Colon (tissue), 2 donors: ENCODE data around the gene B3GNT7.
"Not testable (repeated sequence)": the region's sequence is repeated elsewhere in the genome, so short reads cannot be mapped to it uniquely, and the experiment has no call there.

Source experiments
- FAIRE-seq: peaks from 2 replicates; lab custom pipeline; 2012; peaks lifted over from hg19 to GRCh38; lab: Jason Lieb, UNC
- donor health status: control.
- donor health status: control.

The B3GNT7 gene

DNA sequence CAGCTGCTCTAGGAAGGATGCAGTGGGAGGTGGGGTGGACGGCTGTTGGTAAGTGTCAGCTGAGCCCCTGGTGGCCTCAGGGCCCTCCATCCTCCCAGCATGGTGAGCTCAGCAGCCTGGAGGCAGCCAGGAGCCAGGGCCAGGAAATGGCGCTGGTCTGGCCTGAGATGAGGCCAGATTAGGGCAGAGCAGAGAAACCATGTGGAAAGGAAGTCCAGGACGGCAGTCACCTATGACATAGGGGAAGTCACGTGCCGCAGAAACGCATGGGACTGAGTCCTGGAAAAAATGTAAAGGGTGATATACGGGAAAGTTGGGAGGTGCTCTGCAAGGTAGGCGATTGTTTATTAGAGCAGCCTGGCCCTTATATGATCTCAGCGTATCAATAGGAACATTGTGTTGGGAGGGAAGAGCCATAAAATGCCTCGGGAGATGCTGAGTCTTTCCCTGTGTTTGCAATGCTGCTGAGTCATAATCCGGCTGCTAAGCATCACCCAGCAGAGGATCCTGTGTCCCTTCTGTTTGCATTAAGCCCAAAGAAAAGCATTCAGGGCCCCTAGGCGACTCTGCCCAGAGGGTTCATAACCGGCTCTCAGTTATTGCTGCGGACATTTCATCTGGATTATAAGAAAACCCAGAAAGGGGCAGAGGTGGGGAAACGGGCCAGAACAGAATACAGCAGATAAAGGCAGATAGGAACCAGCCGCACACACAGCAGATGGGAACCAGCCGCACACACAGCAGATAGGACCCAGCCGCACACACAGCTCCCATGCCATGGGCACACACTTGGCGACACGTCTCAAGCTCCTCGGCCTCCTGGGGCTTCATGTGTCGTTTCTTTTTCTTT is 30.3 kb upstream of the B3GNT7 start:
- no peak for FAIRE-seq

GRCh38 chr2:231367178-231367577 is 28.3 kb upstream of the B3GNT7 start:
- FAIRE-seq, result no peak

DNA sequence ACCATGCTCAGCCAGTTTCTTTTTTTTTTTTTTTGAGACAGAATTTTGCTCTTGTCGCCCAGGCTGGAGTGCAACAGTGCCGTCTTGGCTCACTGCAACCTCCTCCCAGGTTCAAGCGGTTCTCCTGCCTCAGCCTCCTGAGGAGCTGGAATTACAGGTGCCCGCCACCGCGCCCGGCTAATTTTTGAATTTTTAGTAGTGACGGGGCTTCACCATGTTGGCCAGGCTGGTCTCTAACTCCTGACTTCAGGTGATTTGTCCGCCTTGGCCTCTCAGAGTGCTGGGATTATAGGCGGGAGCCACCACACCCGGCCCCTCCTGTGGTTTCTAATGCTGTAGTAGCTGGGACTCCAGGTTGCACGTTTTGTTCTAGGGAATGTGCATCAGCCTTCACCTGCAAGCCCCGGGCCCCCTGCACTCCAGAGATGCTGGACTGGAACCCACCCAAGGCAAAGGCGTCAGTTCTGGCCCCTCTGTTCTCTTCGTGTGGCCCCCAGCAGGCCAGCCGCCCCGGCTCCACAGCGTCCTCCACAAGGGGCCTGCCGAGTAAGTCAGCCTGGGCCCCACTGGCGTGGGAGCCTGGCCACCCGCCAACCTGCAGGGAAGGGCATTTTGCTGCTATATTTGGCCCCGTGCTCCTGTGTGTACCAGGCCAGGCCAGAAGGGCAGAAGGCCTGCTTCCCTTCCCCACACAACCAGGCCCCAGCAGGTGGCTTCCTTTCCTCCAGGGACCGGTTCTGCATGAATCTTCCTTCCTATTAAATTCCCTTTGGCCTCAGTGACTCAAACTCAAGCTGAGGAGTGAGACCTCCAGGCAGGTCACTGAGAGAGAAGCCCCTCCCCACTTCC is 25.7 kb upstream of the B3GNT7 start:
- FAIRE-seq, result no peak

DNA sequence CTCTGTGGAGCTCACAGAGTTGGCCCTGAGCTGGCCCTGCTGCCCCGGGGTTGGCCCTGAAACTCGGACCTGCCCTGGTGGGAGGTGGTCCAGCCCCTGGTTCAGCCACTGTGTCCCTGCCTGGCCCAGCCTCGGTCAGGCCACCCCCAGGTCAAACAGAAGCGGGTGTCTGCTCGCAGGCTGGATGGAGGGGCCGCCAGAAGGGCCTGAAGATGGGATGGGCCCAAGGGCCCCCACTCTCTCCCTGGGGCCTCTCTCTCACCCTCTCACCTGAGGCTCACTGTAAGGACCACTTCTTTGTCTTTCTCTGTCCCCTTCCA is 25.1 kb upstream of the B3GNT7 start:
- FAIRE-seq, result no peak

DNA sequence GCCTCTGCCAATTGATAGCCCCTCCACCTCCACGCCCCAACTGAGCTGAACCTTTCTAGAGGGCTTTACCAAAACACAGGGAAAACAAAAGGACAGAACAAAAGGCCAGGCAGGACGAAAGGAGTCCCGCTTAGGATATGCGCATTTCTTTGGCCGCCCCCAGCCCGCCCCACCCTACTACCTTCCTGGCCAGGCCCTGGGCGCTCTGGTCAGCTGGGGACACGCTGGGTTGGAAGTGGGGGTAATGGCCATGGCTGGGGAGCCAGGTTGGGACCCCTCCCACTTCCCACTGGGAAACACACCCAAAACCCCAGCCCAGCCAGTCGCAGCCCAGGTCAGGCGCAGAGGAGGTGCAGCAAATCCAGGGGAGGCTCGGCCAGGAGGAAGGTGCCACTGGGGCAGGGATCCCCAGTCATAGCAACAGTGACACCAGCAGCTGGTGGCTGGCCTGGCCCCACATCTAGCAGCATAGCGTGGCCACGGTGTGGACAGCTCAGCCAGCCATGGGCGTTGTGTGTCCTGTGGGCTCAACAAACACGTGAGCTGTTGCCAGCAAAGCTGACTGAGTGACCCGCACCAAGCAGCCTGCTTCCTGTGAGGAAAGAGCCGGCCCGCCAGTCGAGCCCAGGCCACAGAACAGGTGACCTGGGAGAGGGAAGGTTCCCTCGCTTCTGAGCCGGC is 24.6 kb upstream of the B3GNT7 start:
- FAIRE-seq, result no peak

GRCh38 chr2:231371430-231372054 is 24.0 kb upstream of the B3GNT7 start:
- FAIRE-seq, result no peak

- FAIRE-seq, result no peak
These were observed 23.2 kb upstream of the B3GNT7 start for GRCh38 chr2:231372326-231372725.

GRCh38 chr2:231373184-231373583 is 22.3 kb upstream of the B3GNT7 start:
- no peak for FAIRE-seq

DNA sequence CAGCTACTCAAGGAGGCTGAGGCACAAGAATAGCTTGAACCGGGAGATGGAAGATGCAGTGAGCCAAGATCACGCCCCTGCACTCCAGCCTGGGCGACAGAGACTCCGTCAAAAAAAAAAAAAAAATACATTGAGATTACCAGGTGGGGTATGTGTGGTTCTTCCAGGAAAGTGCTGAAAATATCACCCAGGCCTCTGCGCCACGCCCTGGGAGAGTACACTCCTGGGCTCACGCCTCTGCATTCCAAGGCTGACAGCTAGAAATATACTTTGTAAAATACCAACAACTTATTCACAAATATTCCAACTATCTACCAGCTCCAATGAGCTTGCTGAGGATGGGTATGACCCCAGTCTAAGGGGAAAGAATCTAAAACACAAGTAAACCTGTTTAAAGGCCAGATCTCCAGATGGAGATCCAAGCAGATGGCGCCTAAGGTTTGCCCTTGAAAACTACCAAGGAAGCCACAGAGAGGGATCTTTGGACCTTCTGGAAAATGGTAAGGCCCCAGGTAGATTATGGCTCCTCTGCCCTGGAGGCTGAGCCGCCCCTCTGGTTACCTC is 21.6 kb upstream of the B3GNT7 start:
- FAIRE-seq, result no peak

DNA sequence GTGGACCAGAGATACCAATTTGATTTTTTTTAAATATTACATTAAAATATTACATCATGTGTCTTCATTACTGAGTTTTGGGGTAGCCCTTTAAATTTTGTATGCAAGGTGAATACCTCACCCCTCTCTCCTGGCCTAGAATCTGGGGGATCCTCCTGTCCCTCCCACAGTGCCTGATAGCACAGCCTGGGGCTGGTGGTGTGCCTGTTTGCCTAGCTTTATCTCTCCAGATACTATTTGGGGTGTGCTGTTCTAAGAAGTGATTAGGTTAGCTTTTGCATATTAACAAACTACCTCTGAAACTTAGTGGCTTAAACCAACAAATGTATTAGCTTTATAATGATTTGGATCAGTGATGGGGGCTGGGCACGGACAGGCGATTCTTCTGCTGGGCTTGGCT is 20.7 kb upstream of the B3GNT7 start:
- no peak for FAIRE-seq

DNA sequence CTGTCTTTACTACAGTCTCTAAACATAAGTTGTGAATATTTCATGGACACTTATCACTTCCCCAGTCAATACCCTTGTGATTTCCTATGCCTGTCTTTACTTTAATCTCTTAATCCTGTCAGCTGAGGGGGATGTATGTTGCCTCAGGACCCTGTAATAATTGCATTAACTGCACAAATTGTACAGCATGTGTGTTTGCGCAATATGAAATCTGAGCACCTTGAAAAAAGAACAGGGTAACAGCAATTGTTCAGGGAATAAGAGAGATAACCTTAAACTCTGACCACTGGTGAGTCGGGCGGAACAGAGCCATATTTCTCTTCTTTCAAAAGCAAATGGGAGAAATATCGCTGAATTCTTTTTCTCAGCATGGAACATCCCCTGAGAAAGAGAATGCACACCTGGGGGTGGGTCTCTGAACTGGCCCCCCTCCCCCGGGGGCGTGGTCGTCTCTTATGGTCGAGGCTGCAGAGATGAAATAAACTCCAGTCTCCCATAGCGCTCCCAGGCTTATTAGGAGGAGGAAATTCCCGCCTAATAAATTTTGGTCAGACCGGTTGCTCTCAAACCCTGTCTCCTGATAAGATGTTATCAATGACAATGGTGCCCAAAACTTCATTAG is 19.4 kb upstream of the B3GNT7 start:
- FAIRE-seq, result not testable (repeated sequence)

GRCh38 chr2:231376857-231377256 is 18.7 kb upstream of the B3GNT7 start:
- no peak for FAIRE-seq

DNA sequence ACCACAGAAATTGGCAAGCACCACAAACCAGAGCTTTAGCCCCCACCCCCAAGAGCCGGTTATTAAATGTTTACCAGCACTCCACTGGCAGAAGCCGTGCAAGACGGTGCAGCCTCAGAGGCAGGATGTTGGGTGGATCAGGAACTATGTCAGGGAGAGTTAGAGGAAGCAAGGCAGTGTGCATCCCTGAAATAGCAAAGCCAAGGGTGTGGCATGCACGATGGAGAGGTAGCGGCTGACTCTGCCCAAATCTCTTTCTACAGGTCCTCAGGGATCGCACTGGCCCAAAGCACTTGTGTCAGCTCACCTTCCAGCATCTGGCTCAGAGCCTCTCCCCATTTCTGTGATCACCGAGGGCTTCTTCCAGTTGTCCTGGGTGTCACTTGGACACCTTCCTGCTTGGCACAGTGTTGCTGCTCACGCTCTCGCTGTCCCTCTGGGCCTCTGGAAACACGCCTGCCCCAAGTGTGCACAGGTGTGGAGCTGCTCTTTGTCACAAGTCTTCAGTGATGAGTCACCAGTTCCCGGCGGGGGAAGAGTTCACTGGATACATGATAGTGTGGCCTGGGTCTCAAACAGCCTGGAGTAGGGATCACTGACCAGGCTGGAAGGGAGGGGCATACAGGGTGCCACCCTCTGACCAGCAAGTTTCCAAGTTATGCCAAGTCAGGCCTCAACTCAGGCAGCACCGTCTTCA is 17.3 kb upstream of the B3GNT7 start:
- FAIRE-seq, result no peak

DNA sequence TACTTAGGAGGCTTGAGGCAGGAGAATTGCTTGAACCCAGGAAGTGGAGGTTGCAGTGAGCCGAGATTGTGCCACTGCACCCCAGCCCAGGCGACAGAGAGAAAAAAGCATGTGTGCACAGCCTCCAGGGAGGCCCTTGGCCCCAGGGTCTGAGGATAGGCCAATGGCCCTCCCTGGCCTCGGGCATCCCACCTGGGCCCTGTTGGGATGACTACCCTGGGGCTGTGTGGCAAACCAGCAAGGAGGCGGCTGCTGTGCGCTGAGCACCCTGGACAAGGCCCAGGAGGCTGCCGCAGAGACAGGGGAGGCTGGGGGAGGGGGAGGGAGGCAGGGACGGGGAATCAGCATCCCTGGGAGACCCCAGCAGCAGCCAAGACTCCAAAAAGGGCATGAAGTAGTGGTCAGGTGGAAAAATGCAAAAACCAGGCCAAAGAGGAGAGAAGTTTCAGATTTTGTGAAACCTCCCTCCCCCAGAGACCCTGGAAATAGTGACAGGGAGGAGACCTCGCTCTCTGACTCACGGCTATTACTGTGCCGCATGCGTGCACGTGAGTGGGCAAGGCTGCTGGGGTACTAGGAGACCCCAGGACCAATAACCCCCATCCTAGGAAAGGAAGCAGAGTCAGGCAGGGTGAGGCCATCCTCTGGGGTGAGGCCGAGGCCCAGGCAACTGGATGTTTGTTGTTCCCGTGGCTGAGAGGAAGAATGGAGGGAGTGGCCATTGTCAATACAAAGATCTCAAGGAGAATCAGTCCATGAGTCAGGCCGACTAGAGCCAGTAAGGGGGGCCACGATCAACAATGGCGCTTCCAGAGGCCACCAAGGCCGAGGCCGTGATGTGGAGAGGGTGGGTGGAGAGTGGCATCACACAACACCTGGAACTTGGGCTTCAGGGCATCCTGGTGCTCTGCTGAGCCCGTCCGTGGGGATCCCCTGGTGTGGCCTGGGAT is 16.0 kb upstream of the B3GNT7 start:
- no peak for FAIRE-seq

DNA sequence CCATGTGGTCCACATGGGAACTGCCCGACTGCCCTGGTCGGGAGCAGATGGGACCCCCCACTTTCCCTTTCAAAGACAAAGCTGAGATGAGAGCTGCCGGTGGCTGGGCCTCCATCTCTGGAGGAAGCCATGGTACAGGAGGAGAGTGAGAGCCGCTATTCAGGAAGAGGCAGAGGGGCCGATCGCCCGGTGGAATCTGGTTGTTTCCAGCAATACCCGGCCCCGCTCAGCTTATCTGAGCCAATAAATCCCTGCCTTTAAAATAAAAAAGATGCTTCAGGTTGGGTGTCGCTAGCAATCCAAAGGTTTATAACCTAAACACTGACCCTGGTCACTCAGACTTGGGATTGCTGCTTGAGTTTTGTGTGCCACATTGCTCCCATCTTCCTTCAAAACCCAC is 15.2 kb upstream of the B3GNT7 start:
- FAIRE-seq, result no peak

GRCh38 chr2:231380991-231381847 is 14.3 kb upstream of the B3GNT7 start:
- no peak for FAIRE-seq

DNA sequence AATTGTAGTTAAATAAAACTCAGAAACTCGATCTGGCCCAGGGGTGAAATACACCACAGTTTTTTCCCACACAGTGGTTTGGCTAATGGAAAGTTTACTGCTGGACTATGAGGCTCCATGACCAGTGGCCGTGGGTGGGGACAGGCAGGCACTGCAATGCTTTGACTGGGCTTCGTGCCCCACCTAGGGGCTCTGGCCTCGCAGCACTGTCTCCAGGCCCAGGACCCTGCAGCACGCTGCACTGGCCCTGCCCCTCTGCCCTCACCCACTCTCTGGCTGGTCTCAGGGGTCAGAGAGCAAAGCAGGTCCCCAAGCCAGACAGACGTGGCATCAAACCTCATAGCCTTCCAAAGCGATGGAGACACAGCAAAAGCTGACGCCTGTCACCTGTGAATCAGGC is 13.4 kb upstream of the B3GNT7 start:
- no peak for FAIRE-seq

- peak; percentile 14 for FAIRE-seq
These were observed 11.9 kb upstream of the B3GNT7 start for GRCh38 chr2:231383416-231384108.
